GM23338 (cell line): Measurements from ENCODE around the gene MAPK4. TPM values are rescaled to one million over a fixed set of nuclear protein-coding genes. Genes with fewer than 3 reads are reported as not detected.

Source experiments
- ATAC-seq: fragments of 200-7000 bp; cut with Tn5 transposase; 3 replicates; pipeline ENCODE4 v1.9.1; 2020
- DNase-seq: peaks from one replicate; pipeline ENCODE4 v3.0.0-alpha.2; 2015; ENCODE audit warnings: low spot score
- H2AFZ ChIP-seq: fragments of 200-600 bp; sonication (generic); 2 replicates; pipeline ENCODE4 v1.8.0; 2016; ENCODE audit warnings: antibody characterized with exemption, mild to moderate bottlenecking, moderate library complexity
- H3F3A ChIP-seq: fragments of 200-600 bp; sonication (generic); replicated peaks from 2 replicates; pipeline ENCODE4 v1.8.0; 2017; ENCODE audit warnings: antibody characterized with exemption, mixed run types, low read depth
- H3K27ac ChIP-seq: fragments of 200-600 bp; sonication (generic); 2 replicates; pipeline ENCODE4 v1.6.1; 2016; ENCODE audit warnings: low read depth
- H3K27me3 ChIP-seq: fragments of 200-600 bp; sonication (generic); 2 replicates; pipeline ENCODE4 v1.8.0; 2016; ENCODE audit warnings: mild to moderate bottlenecking, mixed run types, moderate library complexity; ENCODE audit not compliant: insufficient read depth
- H3K36me3 ChIP-seq: fragments of 200-600 bp; sonication (generic); 2 replicates; pipeline ENCODE4 v1.8.0; 2016; ENCODE audit warnings: mild to moderate bottlenecking; ENCODE audit not compliant: insufficient read depth
- H3K4me1 ChIP-seq: fragments of 200-600 bp; sonication (generic); 2 replicates; pipeline ENCODE4 v1.8.0; 2016; ENCODE audit warnings: mild to moderate bottlenecking, moderate library complexity; ENCODE audit not compliant: insufficient read depth
- H3K4me2 ChIP-seq: fragments of 200-600 bp; sonication (generic); 2 replicates; pipeline ENCODE4 v1.7.1; 2017; ENCODE audit warnings: mixed run types
- H3K4me3 ChIP-seq: fragments of 200-600 bp; sonication (generic); 2 replicates; pipeline ENCODE4 v1.6.1; 2016; ENCODE audit warnings: mixed run types
- H3K79me2 ChIP-seq: fragments of 200-600 bp; sonication (generic); replicated peaks from 2 replicates; pipeline ENCODE4 v1.8.0; 2017; ENCODE audit warnings: mild to moderate bottlenecking; ENCODE audit not compliant: insufficient read depth
- H3K9me2 ChIP-seq: fragments of 200-600 bp; sonication (generic); 2 replicates; pipeline ENCODE4 v1.8.0; 2017; ENCODE audit not compliant: insufficient read depth
- H4K20me1 ChIP-seq: fragments of 200-600 bp; sonication (generic); replicated peaks from 2 replicates; pipeline ENCODE4 v1.8.0; 2017; ENCODE audit warnings: mild to moderate bottlenecking; ENCODE audit not compliant: insufficient read depth
- H3K27ac Mint-ChIP-seq: 2 replicates; pipeline ENCODE4 v1.8.0; 2020; ENCODE audit warnings: inconsistent platforms, mild to moderate bottlenecking, moderate library complexity, mixed read lengths
- H3K27me3 Mint-ChIP-seq: 3 replicates; pipeline ENCODE4 v1.8.0; 2022; ENCODE audit warnings: low read depth, mild to moderate bottlenecking, moderate library complexity, mixed read lengths, inconsistent platforms; ENCODE audit not compliant: insufficient read depth, poor library complexity
- H3K36me3 Mint-ChIP-seq: 3 replicates; pipeline ENCODE4 v1.8.0; 2021; ENCODE audit warnings: low read depth, mild to moderate bottlenecking, inconsistent platforms, moderate library complexity, mixed read lengths
- H3K4me1 Mint-ChIP-seq: 3 replicates; pipeline ENCODE4 v1.8.0; 2020; ENCODE audit warnings: mild to moderate bottlenecking, inconsistent platforms, mixed read lengths
- H3K4me3 Mint-ChIP-seq: 3 replicates; pipeline ENCODE4 v1.8.0; 2021; ENCODE audit warnings: moderate library complexity, mild to moderate bottlenecking, inconsistent platforms, mixed read lengths
- H3K9me3 Mint-ChIP-seq: 3 replicates; pipeline ENCODE4 v1.8.0; 2020; ENCODE audit warnings: moderate library complexity, mild to moderate bottlenecking, inconsistent platforms, mixed read lengths
- CREB1 ChIP-seq: fragments of 250-450 bp; sonication (Bioruptor Pico); IDR thresholded peaks from 2 replicates; pipeline ENCODE4 v1.5.0; 2020; ENCODE audit warnings: low read depth, mild to moderate bottlenecking, moderate library complexity
- ETS1 ChIP-seq: IDR thresholded peaks from 2 replicates; pipeline ENCODE4 v1.6.1; 2016; ENCODE audit warnings: antibody characterized with exemption
- EZH2 ChIP-seq: fragments of 200-600 bp; sonication (generic); IDR thresholded peaks from one replicate; pipeline ENCODE4 v1.8.0; 2017; ENCODE audit warnings: antibody characterized with exemption, mild to moderate bottlenecking, low read depth; ENCODE audit not compliant: unreplicated experiment
- EZH2phosphoT487 ChIP-seq: fragments of 200-600 bp; sonication (generic); IDR thresholded peaks from one replicate; pipeline ENCODE4 v1.8.1; 2018; ENCODE audit warnings: antibody characterized with exemption; ENCODE audit not compliant: unreplicated experiment
- JUNB ChIP-seq: IDR thresholded peaks from one replicate; pipeline ENCODE4 v1.6.1; 2016; ENCODE audit warnings: antibody characterized with exemption; ENCODE audit not compliant: unreplicated experiment
- NANOG ChIP-seq: IDR thresholded peaks from 2 replicates; pipeline ENCODE4 v1.6.1; 2016; ENCODE audit warnings: antibody characterized with exemption, borderline replicate concordance
- POLR2AphosphoS5 ChIP-seq: IDR thresholded peaks from 2 replicates; pipeline ENCODE4 v1.6.1; 2016; ENCODE audit warnings: antibody characterized with exemption, low read depth
- REST ChIP-seq: IDR thresholded peaks from one replicate; pipeline ENCODE4 v1.6.1; 2018; ENCODE audit warnings: antibody characterized with exemption; ENCODE audit not compliant: unreplicated experiment
- STAT1 ChIP-seq: IDR thresholded peaks from one replicate; pipeline ENCODE4 v1.6.1; 2016; ENCODE audit warnings: antibody characterized with exemption; ENCODE audit not compliant: unreplicated experiment
- ZNF114 ChIP-seq: fragments of 250-450 bp; sonication (Bioruptor Pico); IDR thresholded peaks from 2 replicates; pipeline ENCODE4 v1.5.0; 2020; ENCODE audit warnings: mild to moderate bottlenecking, moderate library complexity
- ZNF331 ChIP-seq: fragments of 250-450 bp; sonication (Bioruptor Pico); IDR thresholded peaks from 2 replicates; pipeline ENCODE4 v1.5.0; 2020; ENCODE audit warnings: low read depth, mild to moderate bottlenecking, moderate library complexity
- ZNF462 ChIP-seq: fragments of 250-450 bp; sonication (Bioruptor Pico); IDR thresholded peaks from 2 replicates; pipeline ENCODE4 v1.5.0; 2020; ENCODE audit warnings: mild to moderate bottlenecking, moderate library complexity
- polyA plus RNA-seq: library from polyadenylated mRNA; unstranded; fragments of >200 nt; fragmentation: Nextera tagmentation; extraction: Ambion mirVana; gene quantifications from 2 replicates; pipeline ENCODE4 v1.2.1, GENCODE V29; 2016
- total RNA-seq: library from RNA; depleted of rRNA; stranded (reverse); fragments of >200 nt; shearing (Covaris generic); gene quantifications from 2 replicates; pipeline ENCODE4 v1.2.3, GENCODE V29; 2014
- TF ChIP-seq, protein P1 (sequence below), 2 experiments: fragments of 200-600 bp in 1 of 2; sonication (generic) in 1 of 2; conservative IDR thresholded peaks; 2 replicates each; pipeline versions ENCODE4 v1.5.1 to v1.6.1; 2016 to 2017; ENCODE audit warnings: antibody characterized with exemption in 2 of 2, low read depth in 2 of 2, mild to moderate bottlenecking in 2 of 2, moderate library complexity in 1 of 2

Gene MAPK4
- total and polyA plus RNA-seq, 2 experiments from 2014 or later: 1.3 to 4.4 TPM

- no peak overlapping the region for H3K27ac Mint-ChIP-seq
- Histone ChIP-seq H3K9me2 (no peaks in the 10 kb centered on the region), H2AFZ (no peak overlapping the region), H3K27me3 (peaks cover 52% of the 10 kb centered on the region), H4K20me1 (peaks cover 4% of the 10 kb centered on the region; the same call in 1 of the 2 replicates), H3K4me3 (no peak overlapping the region), H3K27ac (no peak overlapping the region), H3K79me2 (no peaks in the 10 kb centered on the region), H3K4me2 (no peak overlapping the region), H3K36me3 (no peaks in the 10 kb centered on the region), H3K4me1 (peaks cover 17% of the 10 kb centered on the region), H3F3A (no peaks in the 10 kb centered on the region)
- peaks cover under 1% of the 10 kb centered on the region; the same call in 1 of the 3 replicates for H3K36me3 Mint-ChIP-seq
- TF ChIP-seq ZNF114 (CRISPR knock-in tag) (no peak), POLR2AphosphoS5 (no peak), JUNB (no peak), STAT1 (no peak), EZH2phosphoT487 (no peak), CREB1 (CRISPR knock-in tag) (no peak), NANOG (no peak), ZNF331 (CRISPR knock-in tag) (no peak), EZH2 (no peak), REST (no peak), ETS1 (no peak), ZNF462 (CRISPR knock-in tag) (no peak)
- TF ChIP-seq, protein P1, sequence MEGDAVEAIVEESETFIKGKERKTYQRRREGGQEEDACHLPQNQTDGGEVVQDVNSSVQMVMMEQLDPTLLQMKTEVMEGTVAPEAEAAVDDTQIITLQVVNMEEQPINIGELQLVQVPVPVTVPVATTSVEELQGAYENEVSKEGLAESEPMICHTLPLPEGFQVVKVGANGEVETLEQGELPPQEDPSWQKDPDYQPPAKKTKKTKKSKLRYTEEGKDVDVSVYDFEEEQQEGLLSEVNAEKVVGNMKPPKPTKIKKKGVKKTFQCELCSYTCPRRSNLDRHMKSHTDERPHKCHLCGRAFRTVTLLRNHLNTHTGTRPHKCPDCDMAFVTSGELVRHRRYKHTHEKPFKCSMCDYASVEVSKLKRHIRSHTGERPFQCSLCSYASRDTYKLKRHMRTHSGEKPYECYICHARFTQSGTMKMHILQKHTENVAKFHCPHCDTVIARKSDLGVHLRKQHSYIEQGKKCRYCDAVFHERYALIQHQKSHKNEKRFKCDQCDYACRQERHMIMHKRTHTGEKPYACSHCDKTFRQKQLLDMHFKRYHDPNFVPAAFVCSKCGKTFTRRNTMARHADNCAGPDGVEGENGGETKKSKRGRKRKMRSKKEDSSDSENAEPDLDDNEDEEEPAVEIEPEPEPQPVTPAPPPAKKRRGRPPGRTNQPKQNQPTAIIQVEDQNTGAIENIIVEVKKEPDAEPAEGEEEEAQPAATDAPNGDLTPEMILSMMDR (conservative IDR thresholded peaks at IDR 0.05; ENCODE audit: low read depth in 2 of 2): no peak
- H3K9me3 Mint-ChIP-seq: peaks cover under 1% of the 10 kb centered on the region; the same call in 1 of the 3 replicates
- peaks cover 15% of the 10 kb centered on the region; the same call in 2 of the 3 replicates for H3K4me1 Mint-ChIP-seq
- no peak overlapping the region for H3K4me3 Mint-ChIP-seq
- ATAC-seq (no peak), DNase-seq (peak; percentile 47)
- H3K27me3 Mint-ChIP-seq: peaks cover 26% of the 10 kb centered on the region
These were observed 3.5 kb downstream of the MAPK4 start for GRCh38 chr18:50563376-50563775.
